A204.1 (cell line): ENCODE measurements around the gene IZUMO4.
"Not testable (repeated sequence)": the region's sequence is repeated elsewhere in the genome, so short reads cannot be mapped to it uniquely, and the experiment has no call there.

ENCODE experiments used
- FAIRE-seq: peaks from 2 replicates; lab custom pipeline; 2012; peaks lifted over from hg19 to GRCh38; lab: Jason Lieb, UNC

The IZUMO4 gene

GRCh38 chr19:2128252-2128651 is 31.5 kb downstream of the IZUMO4 start:
- not testable (repeated sequence) for FAIRE-seq

GRCh38 chr19:2129022-2129421 is 32.3 kb downstream of the IZUMO4 start:
- no peak for FAIRE-seq

GRCh38 chr19:2129486-2129885 is 32.8 kb downstream of the IZUMO4 start:
- no peak for FAIRE-seq

- no peak for FAIRE-seq
Measured at GRCh38 chr19:2129892-2130770, 33.4 kb downstream of the IZUMO4 start.

- not testable (repeated sequence) for FAIRE-seq
Measured at GRCh38 chr19:2131012-2131975, 34.6 kb downstream of the IZUMO4 start.

GRCh38 chr19:2132191-2132590 is 35.5 kb downstream of the IZUMO4 start:
- FAIRE-seq, result no peak

GRCh38 chr19:2132731-2133490 is 36.2 kb downstream of the IZUMO4 start:
- FAIRE-seq, result no peak

GRCh38 chr19:2135474-2136402 is 39.0 kb downstream of the IZUMO4 start:
- no peak for FAIRE-seq

- FAIRE-seq, result no peak
Measured at GRCh38 chr19:2136796-2137195, 40.1 kb downstream of the IZUMO4 start.

- FAIRE-seq, result no peak
Measured at GRCh38 chr19:2138061-2138728, 41.5 kb downstream of the IZUMO4 start.

GRCh38 chr19:2139385-2140137 is 42.8 kb downstream of the IZUMO4 start:
- no peak for FAIRE-seq

- no peak for FAIRE-seq
Measured at GRCh38 chr19:2140138-2140569, 43.4 kb downstream of the IZUMO4 start.

- no peak for FAIRE-seq
Measured at GRCh38 chr19:2142173-2142829, 45.6 kb downstream of the IZUMO4 start.

GRCh38 chr19:2144190-2144589 is 47.5 kb downstream of the IZUMO4 start:
- no peak for FAIRE-seq

- FAIRE-seq, result no peak
Measured at GRCh38 chr19:2145831-2146241, 49.1 kb downstream of the IZUMO4 start.

- no peak for FAIRE-seq
Measured at GRCh38 chr19:2148482-2149135, 51.9 kb downstream of the IZUMO4 start.
